ENCODE measurements around the gene SERP1. TPM values are rescaled to one million over a fixed set of nuclear protein-coding genes. Genes with fewer than 3 reads are reported as not detected.

The SERP1 gene
- total RNA-seq, 2 donors from 2014 or later = 78.4 to 81.8 TPM

GRCh38 chr3:150564243-150564642 is 17.9 kb upstream of the SERP1 start:
- H3K27ac Mint-ChIP-seq = no peak overlapping the region
- Histone ChIP-seq H3K4me3 (ENCODE audit: low read length) (no peak overlapping the region), H3K27ac (ENCODE audit: low read depth, low read length) (no peak overlapping the region), H3K27me3 (ENCODE audit: control insufficient read depth, insufficient read depth, low read length, poor library complexity, severe bottlenecking) (no peaks in the 10 kb centered on the region), H3K9ac (ENCODE audit: extremely low read depth, low read length, poor library complexity, severe bottlenecking) (no peak overlapping the region), H3K9me3 (ENCODE audit: control insufficient read depth, low read length) (no peaks in the 10 kb centered on the region), H3K4me1 (ENCODE audit: control insufficient read depth, insufficient read depth, low read length) (no peaks in the 10 kb centered on the region), H3K36me3 (ENCODE audit: control insufficient read depth, insufficient read depth, low read length) (peaks cover 80% of the 10 kb centered on the region)
- H3K4me3 Mint-ChIP-seq = no peak overlapping the region
- no peaks in the 10 kb centered on the region for H3K9me3 Mint-ChIP-seq
- TF ChIP-seq CTCF (conservative IDR thresholded peaks at IDR 0.05) = no peak
- peaks cover 42% of the 10 kb centered on the region for H3K36me3 Mint-ChIP-seq (ENCODE audit: low read depth)
- no peaks in the 10 kb centered on the region for H3K4me1 Mint-ChIP-seq
- 100% methylated on average over 1 of the region's 2 CpGs; no CpG with 5 or more reads in 1 of the 2 experiments for WGBS, 2 experiments (ENCODE audit: insufficient coverage in 1 of 2, insufficient read length in 1 of 2)
- no peak for DNase-seq
- H3K27me3 Mint-ChIP-seq (ENCODE audit: insufficient read depth) = no peaks in the 10 kb centered on the region

GRCh38 chr3:150557725-150558124 is 11.4 kb upstream of the SERP1 start:
- H3K36me3 ChIP-seq (ENCODE audit: control insufficient read depth, insufficient read depth, low read length) = peaks cover 69% of the 10 kb centered on the region
- H3K9me3 ChIP-seq (ENCODE audit: control insufficient read depth, low read length) = no peaks in the 10 kb centered on the region
- TF ChIP-seq CTCF (conservative IDR thresholded peaks at IDR 0.05) = no peak
- H3K27ac ChIP-seq (ENCODE audit: low read depth, low read length) = no peak overlapping the region
- no peak overlapping the region for H3K9ac ChIP-seq (ENCODE audit: extremely low read depth, low read length, poor library complexity, severe bottlenecking)
- H3K4me3 ChIP-seq (ENCODE audit: low read length) = no peak overlapping the region
- H3K27me3 Mint-ChIP-seq (ENCODE audit: insufficient read depth) = no peaks in the 10 kb centered on the region
- H3K9me3 Mint-ChIP-seq = no peaks in the 10 kb centered on the region
- H3K4me1 Mint-ChIP-seq = no peaks in the 10 kb centered on the region
- H3K27me3 ChIP-seq (ENCODE audit: control insufficient read depth, insufficient read depth, low read length, poor library complexity, severe bottlenecking) = no peaks in the 10 kb centered on the region
- no peaks in the 10 kb centered on the region for H3K4me1 ChIP-seq (ENCODE audit: control insufficient read depth, insufficient read depth, low read length)
- H3K27ac Mint-ChIP-seq = no peak overlapping the region
- WGBS, 2 experiments (ENCODE audit: insufficient coverage in 1 of 2, insufficient read length in 1 of 2) = 93% methylated on average over 1 of the region's 1 CpG; no CpG with 5 or more reads in 1 of the 2 experiments
- DNase-seq = no peak
- no peak overlapping the region for H3K4me3 Mint-ChIP-seq
- H3K36me3 Mint-ChIP-seq (ENCODE audit: low read depth) = peaks cover 54% of the 10 kb centered on the region

GRCh38 chr3:150556792-150557191 is 10.5 kb upstream of the SERP1 start:
- TF ChIP-seq CTCF (conservative IDR thresholded peaks at IDR 0.05) = no peak
- WGBS, 2 experiments (ENCODE audit: insufficient coverage in 1 of 2, insufficient read length in 1 of 2) = 100% methylated on average over 1 of the region's 2 CpGs; no CpG with 5 or more reads in 1 of the 2 experiments
- Mint-ChIP-seq H3K27me3 (ENCODE audit: insufficient read depth) (no peaks in the 10 kb centered on the region), H3K9me3 (no peaks in the 10 kb centered on the region), H3K4me3 (no peak overlapping the region), H3K4me1 (no peaks in the 10 kb centered on the region), H3K27ac (no peak overlapping the region), H3K36me3 (ENCODE audit: low read depth) (peaks cover 53% of the 10 kb centered on the region)
- Histone ChIP-seq H3K4me3 (ENCODE audit: low read length) (no peak overlapping the region), H3K27me3 (ENCODE audit: control insufficient read depth, insufficient read depth, low read length, poor library complexity, severe bottlenecking) (no peaks in the 10 kb centered on the region), H3K36me3 (ENCODE audit: control insufficient read depth, insufficient read depth, low read length) (peaks cover 73% of the 10 kb centered on the region), H3K9ac (ENCODE audit: extremely low read depth, low read length, poor library complexity, severe bottlenecking) (no peak overlapping the region), H3K4me1 (ENCODE audit: control insufficient read depth, insufficient read depth, low read length) (no peaks in the 10 kb centered on the region), H3K27ac (ENCODE audit: low read depth, low read length) (no peak overlapping the region), H3K9me3 (ENCODE audit: control insufficient read depth, low read length) (no peaks in the 10 kb centered on the region)
- no peak for DNase-seq

All from endodermal cell (in vitro differentiated cells).